Activated B cell treated with CpG ODN at 0.5 μM for 24 hours (primary cell): ENCODE data around the gene GPR146. TPM values are rescaled to one million over a fixed set of nuclear protein-coding genes. Genes with fewer than 3 reads are reported as not detected.

ENCODE experiments used
- ATAC-seq: fragments of 200-7000 bp; cut with Tn5 transposase; one replicate; pipeline ENCODE4 v1.10.0; 2021; ENCODE audit warnings: low read depth, mild to moderate bottlenecking, moderate library complexity
- CTCF ChIA-PET: fragments of 350-600 bp; sonication (Branson Sonifier 250); formaldehyde crosslinking; loops from one replicate; lab custom pipeline; 2021; ENCODE audit warnings: antibody characterized with exemption; lab: Charles Lee
- POLR2A ChIA-PET: fragments of 350-600 bp; sonication (Branson Sonifier 250); formaldehyde crosslinking; loops from one replicate; lab custom pipeline; 2021; ENCODE audit warnings: antibody characterized with exemption; lab: Charles Lee
- DNase-seq: peaks from one replicate; pipeline ENCODE4 v3.0.0; 2022
- H3K27ac Mint-ChIP-seq: one replicate; pipeline ENCODE4 v1.8.0; 2020; ENCODE audit warnings: mixed read lengths
- H3K27me3 Mint-ChIP-seq: one replicate; pipeline ENCODE4 v1.8.0; 2021; ENCODE audit warnings: mixed read lengths
- H3K36me3 Mint-ChIP-seq: one replicate; pipeline ENCODE4 v1.8.0; 2021; ENCODE audit warnings: low read depth, mixed read lengths
- H3K4me1 Mint-ChIP-seq: one replicate; pipeline ENCODE4 v1.8.0; 2021; ENCODE audit warnings: mixed read lengths
- H3K4me3 Mint-ChIP-seq: one replicate; pipeline ENCODE4 v1.8.0; 2020; ENCODE audit warnings: mild to moderate bottlenecking, mixed read lengths
- H3K9me3 Mint-ChIP-seq: one replicate; pipeline ENCODE4 v1.8.0; 2020; ENCODE audit warnings: mixed read lengths
- CTCF ChIP-seq: fragments of 200-600 bp; IDR thresholded peaks from one replicate; pipeline ENCODE4 v1.8.0; 2022; ENCODE audit warnings: antibody characterized with exemption, mild to moderate bottlenecking
- intact Hi-C: fragments of 100-400 bp; cut with micrococcal nuclease; formaldehyde crosslinking; loops from one replicate; pipeline ENCODE4 v1.15.1; 2024
- total RNA-seq: library from RNA; stranded (reverse); gene quantifications from 2 replicates; pipeline ENCODE4 v1.2.3, GENCODE V29; 2022

Gene GPR146
- total RNA-seq, 1 donor from 2014 or later = 6.9 TPM

GRCh38 chr7:1100834-1101562 is 56.7 kb downstream of the GPR146 start:
- peaks cover 6% of the 10 kb centered on the region for H3K36me3 Mint-ChIP-seq
- ChIA-PET CTCF (interaction anchor here (1.0 to 1.2 kb wide), 2 partner anchors 108 kb away, joined by 3 to 4 read pairs; no protein-coding TSS in a partner anchor), POLR2A (interaction anchor here (0.9 kb wide), 1 partner anchor 40 kb away, joined by 3 read pairs; no protein-coding TSS in a partner anchor)
- DNase-seq (no peak), ATAC-seq (no peak)
- peaks cover under 1% of the 10 kb centered on the region for H3K27me3 Mint-ChIP-seq
- H3K4me3 Mint-ChIP-seq = no peak overlapping the region
- H3K27ac Mint-ChIP-seq = no peak overlapping the region
- H3K4me1 Mint-ChIP-seq = peaks cover 25% of the 10 kb centered on the region
- intact Hi-C loops = no loop called here
- peaks cover 3% of the 10 kb centered on the region for H3K9me3 Mint-ChIP-seq
- no peak for TF ChIP-seq CTCF

DNA sequence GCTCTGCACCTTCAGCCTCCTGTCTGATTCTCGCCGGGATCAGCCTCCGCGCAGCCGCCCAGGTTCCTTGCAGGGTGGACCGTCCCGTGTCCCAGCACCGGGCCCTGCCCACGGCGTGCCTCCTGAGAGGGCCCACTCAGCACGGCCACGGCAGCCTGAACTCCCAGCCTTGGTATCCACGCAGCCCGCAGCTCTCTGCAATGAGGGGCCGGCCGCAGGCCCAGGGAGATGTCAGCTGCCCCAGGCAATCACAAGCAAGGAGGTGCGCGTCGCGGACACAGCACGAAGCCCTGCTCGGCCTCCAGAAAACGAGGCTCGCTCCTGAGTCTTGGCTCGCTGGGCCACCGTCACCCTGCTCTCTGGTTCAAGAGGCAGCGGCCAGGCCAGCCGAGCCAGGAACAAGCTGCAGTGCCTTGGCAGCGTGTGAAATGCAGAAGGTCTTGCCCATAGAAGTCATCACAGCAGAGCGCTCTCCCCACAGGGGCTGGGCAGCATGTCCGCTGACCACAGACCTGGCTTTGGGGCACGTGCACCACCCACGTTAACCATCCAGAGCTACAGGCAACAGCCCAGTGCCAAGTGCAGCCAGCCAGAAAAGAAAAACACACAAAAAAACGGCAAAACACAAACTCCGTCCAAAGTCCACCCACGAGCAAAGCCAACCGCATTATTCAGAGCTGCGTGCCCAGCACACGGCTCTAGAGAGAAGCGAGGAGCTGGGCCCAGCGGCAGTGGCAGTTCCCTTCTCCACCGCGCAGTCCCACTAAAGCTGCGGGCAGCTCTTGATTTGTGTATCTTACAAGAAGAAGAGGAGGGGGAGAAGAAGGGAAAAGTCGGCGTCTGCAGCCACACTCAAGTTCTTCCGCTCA is 57.5 kb downstream of the GPR146 start:
- Mint-ChIP-seq H3K9me3 (peaks cover 3% of the 10 kb centered on the region), H3K4me1 (peaks cover 30% of the 10 kb centered on the region), H3K27ac (no peak overlapping the region), H3K36me3 (peaks cover 6% of the 10 kb centered on the region), H3K27me3 (peaks cover 6% of the 10 kb centered on the region), H3K4me3 (no peak overlapping the region)
- CTCF ChIA-PET = interaction anchor here (1.2 to 1.3 kb wide), 2 partner anchors 76 to 109 kb away, joined by 4 read pairs; no protein-coding TSS in a partner anchor
- no peak for ATAC-seq
- no peak for DNase-seq
- intact Hi-C loops = no loop called here
- POLR2A ChIA-PET = interaction anchor here (0.9 to 1.7 kb wide), 2 partner anchors 16 to 41 kb away, joined by 3 to 8 read pairs; no protein-coding TSS in a partner anchor
- TF ChIP-seq CTCF = no peak

DNA sequence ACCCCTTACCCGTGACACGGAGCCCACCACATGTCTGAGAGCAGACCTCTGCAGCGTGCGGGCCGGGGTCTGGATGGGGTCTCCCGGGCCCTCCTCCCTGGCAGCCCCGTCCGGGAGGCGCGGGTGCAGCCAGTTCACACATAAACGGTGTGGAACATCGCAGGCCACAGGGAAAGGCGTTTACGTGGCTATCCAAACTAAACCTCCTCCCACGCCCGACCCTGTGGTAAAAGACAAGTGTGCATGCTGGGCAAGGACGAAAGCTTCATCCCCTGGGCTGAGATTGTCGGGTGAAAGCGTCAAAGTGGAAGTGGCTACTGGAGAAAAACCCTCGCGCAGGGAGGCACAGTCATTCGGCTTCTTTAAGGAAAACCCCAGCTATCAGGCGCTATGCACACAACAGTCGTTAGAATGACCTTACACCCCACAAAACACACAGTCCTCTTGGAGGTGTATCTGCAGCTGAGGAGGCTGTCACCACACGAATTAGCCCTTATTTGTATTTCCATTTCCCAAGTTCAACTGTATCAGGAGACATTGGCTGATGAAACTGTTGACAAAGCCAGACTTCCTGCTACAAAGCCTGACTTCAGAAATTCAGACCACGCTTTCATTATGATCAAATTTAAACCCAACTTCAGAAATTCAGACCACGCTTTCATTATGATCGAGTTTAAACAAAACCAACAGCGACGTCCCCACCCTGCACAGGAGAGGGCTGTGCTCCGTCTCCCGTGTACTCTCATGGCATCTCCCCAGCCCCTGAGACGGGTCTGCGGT is 58.9 kb downstream of the GPR146 start:
- ATAC-seq (peak; percentile 46), DNase-seq (no peak)
- intact Hi-C loops = loop anchor here (1.0 kb wide), 2 partner anchors 17 to 35 kb away; a partner anchor contains a TSS
- H3K4me1 Mint-ChIP-seq = peaks cover 30% of the 10 kb centered on the region
- peak overlapping the region; percentile 70 for H3K4me3 Mint-ChIP-seq
- peak overlapping the region; percentile 76 for H3K27ac Mint-ChIP-seq
- no peak for TF ChIP-seq CTCF
- CTCF ChIA-PET = interaction anchor here (1.3 to 2.4 kb wide), 3 partner anchors 38 to 110 kb away, joined by 4 to 7 read pairs (median 6); no protein-coding TSS in a partner anchor
- H3K27me3 Mint-ChIP-seq = peaks cover 13% of the 10 kb centered on the region
- POLR2A ChIA-PET = interaction anchor here (1.2 to 1.7 kb wide), 2 partner anchors 10 to 17 kb away, joined by 3 to 8 read pairs; no protein-coding TSS in a partner anchor
- H3K36me3 Mint-ChIP-seq = peaks cover 3% of the 10 kb centered on the region
- peaks cover 1% of the 10 kb centered on the region for H3K9me3 Mint-ChIP-seq

DNA sequence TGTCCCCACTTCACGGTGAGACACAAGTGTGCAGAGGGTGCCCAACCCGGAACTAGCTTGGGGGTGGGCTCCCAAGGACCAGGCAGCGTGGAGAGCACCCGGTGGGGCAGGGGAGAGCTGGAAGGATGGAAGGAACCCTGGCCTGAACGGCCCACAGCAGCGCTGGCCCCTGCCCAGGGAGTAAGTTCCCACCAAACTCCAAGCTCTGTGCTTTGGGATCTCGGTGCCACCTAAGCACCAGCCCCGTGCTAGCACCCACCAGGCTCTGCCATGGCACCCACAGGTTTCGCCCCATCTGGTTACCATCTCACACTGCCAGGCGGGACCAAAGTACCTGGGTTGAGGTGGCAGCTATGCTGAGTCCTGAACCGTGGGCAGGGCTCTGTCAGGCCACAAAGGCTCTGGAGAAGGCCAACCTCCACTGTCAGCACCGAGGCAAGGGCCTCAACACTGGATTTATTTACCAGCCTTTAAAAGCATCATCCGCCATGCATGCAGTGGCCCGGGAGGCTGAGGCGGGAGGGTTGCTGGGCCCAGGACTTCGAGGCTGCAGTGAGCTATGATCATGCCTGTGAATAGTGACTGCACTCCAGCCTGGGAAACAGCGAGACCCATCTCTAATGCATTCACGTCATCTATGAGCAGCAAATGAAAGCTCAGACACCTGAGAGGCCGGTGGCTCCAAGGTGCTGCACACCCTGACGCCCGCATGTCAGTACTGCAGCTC is 59.6 kb downstream of the GPR146 start:
- no peaks in the 10 kb centered on the region for H3K9me3 Mint-ChIP-seq
- no peak for TF ChIP-seq CTCF
- peaks cover 13% of the 10 kb centered on the region for H3K27me3 Mint-ChIP-seq
- POLR2A ChIA-PET = interaction anchor here (0.6 to 1.7 kb wide), 4 partner anchors 8 to 56 kb away, joined by 3 to 8 read pairs (median 4); partner anchors contain the start of gene ZFAND2A
- H3K4me3 Mint-ChIP-seq = peak overlapping the region; percentile 70
- CTCF ChIA-PET = interaction anchor here (1.6 to 2.4 kb wide), 3 partner anchors 17 to 111 kb away, joined by 6 to 8 read pairs (median 7); partner anchors contain the start of gene GPER1
- peaks cover 30% of the 10 kb centered on the region for H3K4me1 Mint-ChIP-seq
- peak overlapping the region; percentile 76 for H3K27ac Mint-ChIP-seq
- peaks cover 2% of the 10 kb centered on the region for H3K36me3 Mint-ChIP-seq
- no peak for ATAC-seq
- no peak for DNase-seq
- intact Hi-C loops = loop anchor here (1.0 kb wide), 2 partner anchors 18 to 34 kb away; a partner anchor contains a TSS
